ENCODE results near the gene PCP4.
"Not testable (repeated sequence)": the region's sequence is repeated elsewhere in the genome, so short reads cannot be mapped to it uniquely, and the experiment has no call there.

PCP4 gene

GRCh38 chr21:39869141-39869818, 2.0 kb downstream of the PCP4 start:
- peak; percentile 65 for DNase-seq

- no peak for DNase-seq
These were observed 6.4 kb downstream of the PCP4 start for GRCh38 chr21:39873687-39874086.

GRCh38 chr21:39874206-39874605, 7.0 kb downstream of the PCP4 start:
- no peak for DNase-seq

- DNase-seq, result no peak
These were observed 7.5 kb downstream of the PCP4 start for GRCh38 chr21:39874759-39875158.

GRCh38 chr21:39881661-39882060, 14.4 kb downstream of the PCP4 start:
- no peak for DNase-seq

- no peak for DNase-seq
These were observed 15.1 kb downstream of the PCP4 start for GRCh38 chr21:39882151-39882838.

GRCh38 chr21:39882839-39883195, 15.6 kb downstream of the PCP4 start:
- no peak for DNase-seq

GRCh38 chr21:39885119-39885848, 18.0 kb downstream of the PCP4 start:
- peak; percentile 86 for DNase-seq

- DNase-seq, result no peak
These were observed 21.6 kb downstream of the PCP4 start for GRCh38 chr21:39888848-39889247.

GRCh38 chr21:39891111-39891510, 23.9 kb downstream of the PCP4 start:
- no peak for DNase-seq

- not testable (repeated sequence) for DNase-seq
These were observed 24.6 kb downstream of the PCP4 start for GRCh38 chr21:39891863-39892262.

- no peak for DNase-seq
These were observed 33.3 kb downstream of the PCP4 start for GRCh38 chr21:39900491-39900890.

- no peak for DNase-seq
These were observed 33.7 kb downstream of the PCP4 start for GRCh38 chr21:39900911-39901310.

- DNase-seq, result no peak
These were observed 35.7 kb downstream of the PCP4 start for GRCh38 chr21:39902986-39903385.

- no peak for DNase-seq
These were observed 37.2 kb downstream of the PCP4 start for GRCh38 chr21:39904457-39904856.

GRCh38 chr21:39908265-39908923, 41.2 kb downstream of the PCP4 start:
- DNase-seq, result no peak

GRCh38 chr21:39911286-39912199, 44.3 kb downstream of the PCP4 start:
- DNase-seq, result no peak

GRCh38 chr21:39913706-39914305, 46.6 kb downstream of the PCP4 start:
- no peak for DNase-seq

- DNase-seq, result no peak
These were observed 48.6 kb downstream of the PCP4 start for GRCh38 chr21:39915881-39916280.

GRCh38 chr21:39918558-39918957, 51.3 kb downstream of the PCP4 start:
- no peak for DNase-seq

- DNase-seq, result no peak
These were observed 56.2 kb downstream of the PCP4 start for GRCh38 chr21:39923476-39923875.

All from eye (tissue), 1 donor.